IMR-90 (cell line): ENCODE measurements around the gene TMEM9B. TPM values are rescaled to one million over a fixed set of nuclear protein-coding genes. Genes with fewer than 3 reads are reported as not detected.

Source experiments
- ATAC-seq: fragments of 200-7000 bp; cut with Tn5 transposase; 2 replicates; pipeline ENCODE4 v1.9.1; 2020; ENCODE audit warnings: low read depth, mild to moderate bottlenecking, moderate library complexity
- BruUV-seq: library from RNA; stranded (reverse); fragments of 400-500 nt; replicated peaks from 2 replicates; lab custom pipeline; 2021; lab: Mats Ljungman, UMichigan
- CTCF ChIA-PET: fragments of 300-600 bp; formaldehyde crosslinking; extraction: SDS; loops from one replicate; lab custom pipeline; 2021; ENCODE audit warnings: antibody characterized with exemption; lab: Yijun Ruan, JAX
- POLR2A ChIA-PET: fragments of 300-600 bp; sonication (Branson Sonifier 250); formaldehyde crosslinking; loops from one replicate; lab custom pipeline; 2022; ENCODE audit warnings: antibody characterized with exemption; ENCODE audit not compliant: unreplicated experiment; lab: Charles Lee
- DNase-seq: peaks from one replicate; pipeline ENCODE4 v3.0.0; 2013
- H2AFZ ChIP-seq: replicated peaks from 2 replicates; pipeline ENCODE3; 2013; ENCODE audit warnings: low read length, mild to moderate bottlenecking; ENCODE audit not compliant: poor library complexity
- H2AK5ac ChIP-seq: 2 replicates; pipeline ENCODE4 v1.6.1; 2013; ENCODE audit warnings: low read depth, low read length, inconsistent platforms
- H2AK9ac ChIP-seq: replicated peaks from 2 replicates; pipeline ENCODE3; 2013; ENCODE audit warnings: mild to moderate bottlenecking, low read depth, low read length, moderate library complexity; ENCODE audit not compliant: poor library complexity
- H2BK120ac ChIP-seq: 2 replicates; pipeline ENCODE4 v1.6.1; 2013; ENCODE audit warnings: low read depth, low read length, inconsistent platforms
- H2BK15ac ChIP-seq: 3 replicates; pipeline ENCODE4 v1.6.1; 2013; ENCODE audit warnings: low read depth, low read length, inconsistent platforms
- H2BK20ac ChIP-seq: 2 replicates; pipeline ENCODE4 v1.6.1; 2013; ENCODE audit warnings: low read depth, mild to moderate bottlenecking, inconsistent platforms, low read length, moderate library complexity
- H2BK5ac ChIP-seq: 2 replicates; pipeline ENCODE4 v1.6.1; 2013; ENCODE audit warnings: mild to moderate bottlenecking, low read depth, low read length, inconsistent platforms; ENCODE audit not compliant: poor library complexity, severe bottlenecking
- H3K14ac ChIP-seq: replicated peaks from 2 replicates; pipeline ENCODE4 v1.6.1; 2013; ENCODE audit warnings: low read depth, low read length, inconsistent platforms
- H3K18ac ChIP-seq: 2 replicates; pipeline ENCODE4 v1.6.1; 2013; ENCODE audit warnings: low read depth, low read length, control low read depth
- H3K23ac ChIP-seq: 2 replicates; pipeline ENCODE4 v1.6.1; 2013; ENCODE audit warnings: low read depth, low read length, inconsistent platforms
- H3K27ac ChIP-seq: 2 replicates; pipeline ENCODE4 v1.5.1; 2013; ENCODE audit warnings: mild to moderate bottlenecking, control low read depth, low read length; ENCODE audit not compliant: insufficient read depth
- H3K27me3 ChIP-seq: 2 replicates; pipeline ENCODE4 v1.6.1; 2013; ENCODE audit warnings: low read length; ENCODE audit not compliant: control insufficient read depth, insufficient read depth
- H3K36me3 ChIP-seq: 2 replicates; pipeline ENCODE4 v1.6.1; 2013; ENCODE audit warnings: low read length, mixed read lengths; ENCODE audit not compliant: control insufficient read depth, insufficient read depth
- H3K4ac ChIP-seq: 2 replicates; pipeline ENCODE4 v1.6.1; 2013; ENCODE audit warnings: low read depth, low read length, inconsistent platforms
- H3K4me1 ChIP-seq: 2 replicates; pipeline ENCODE4 v1.6.1; 2013; ENCODE audit warnings: low read length, mixed read lengths; ENCODE audit not compliant: control insufficient read depth, insufficient read depth
- H3K4me2 ChIP-seq: 2 replicates; pipeline ENCODE4 v1.6.1; 2013; ENCODE audit warnings: low read depth, mild to moderate bottlenecking, control low read depth, low read length, moderate library complexity
- H3K4me3 ChIP-seq: 2 replicates; pipeline ENCODE4 v1.5.1; 2013; ENCODE audit warnings: low read depth, mild to moderate bottlenecking, control low read depth, low read length, moderate library complexity; ENCODE audit not compliant: insufficient read depth
- H3K56ac ChIP-seq: 2 replicates; pipeline ENCODE4 v1.6.1; 2013; ENCODE audit warnings: low read length, inconsistent platforms; ENCODE audit not compliant: insufficient read depth; ENCODE audit errors: extremely low read depth
- H3K79me1 ChIP-seq, 2 experiments: 2 replicates each; pipeline ENCODE4 v1.6.1; 2013; ENCODE audit warnings: low read length in 2 of 2, inconsistent platforms in 1 of 2, low read depth in 1 of 2
- H3K9ac ChIP-seq: 2 replicates; pipeline ENCODE4 v1.6.1; 2013; ENCODE audit warnings: low read depth, low read length, control low read depth
- H3K9me1 ChIP-seq: 2 replicates; pipeline ENCODE4 v1.6.1; 2013; ENCODE audit warnings: low read length, inconsistent platforms; ENCODE audit not compliant: insufficient read depth
- H3K9me3 ChIP-seq: 2 replicates; pipeline ENCODE4 v1.6.1; 2013; ENCODE audit warnings: low read length; ENCODE audit not compliant: control insufficient read depth, insufficient read depth
- H4K20me1 ChIP-seq: 2 replicates; pipeline ENCODE4 v1.6.1; 2013; ENCODE audit warnings: low read length, inconsistent platforms; ENCODE audit not compliant: insufficient read depth
- H4K5ac ChIP-seq: 2 replicates; pipeline ENCODE4 v1.6.1; 2013; ENCODE audit warnings: mild to moderate bottlenecking, low read depth, low read length, control low read depth
- H4K8ac ChIP-seq, 2 experiments: 2 replicates each; pipeline ENCODE4 v1.6.1; 2013; ENCODE audit warnings: low read depth in 2 of 2, low read length in 2 of 2, control low read depth in 1 of 2, inconsistent platforms in 1 of 2
- H4K91ac ChIP-seq: 2 replicates; pipeline ENCODE4 v1.6.1; 2013; ENCODE audit warnings: low read depth, low read length, inconsistent platforms; ENCODE audit not compliant: insufficient read depth
- MAFK ChIP-seq: IDR thresholded peaks from 2 replicates; pipeline ENCODE4 v1.6.1; 2012; ENCODE audit warnings: low read depth, low read length, improper control_type of control experiment
- WGBS, 2 experiments: methylation state at CpG; one replicate each; pipeline versions ENCODE4 v1.1.5 to v1.1.7; 2013; ENCODE audit warnings: missing lambda C conversion rate in 2 of 2; ENCODE audit not compliant: insufficient read length in 1 of 2; ENCODE audit errors: extremely low coverage in 2 of 2; 5-methylcytosine and 5-hydroxymethylcytosine counted together
- dilution Hi-C: fragments of 300-500 bp; cut with HindIII; formaldehyde crosslinking; loops from one replicate; pipeline ENCODE4 v1.14.3; 2018; ENCODE audit warnings: low sequenced_read_pairs; ENCODE audit not compliant: unreplicated experiment
- in situ Hi-C: fragments of 300-500 bp; cut with MboI; formaldehyde crosslinking; loops from 3 replicates; pipeline ENCODE4 v1.14.3; 2019; ENCODE audit warnings: low sequenced_read_pairs, inconsistent platforms, mixed read lengths
- intact Hi-C: fragments of 100-400 bp; cut with micrococcal nuclease; formaldehyde crosslinking; loops from 2 replicates; pipeline ENCODE4 v1.10.0; 2022
- polyA plus RNA-seq, 3 experiments: library from polyadenylated mRNA; depleted of rRNA; stranded (reverse); fragments of >200 nt; gene quantifications; 2 replicates each; pipeline ENCODE4 v1.2.3, GENCODE V29; 2012; ENCODE audit warnings: low replicate concordance in 1 of 3
- total RNA-seq: library from RNA; depleted of rRNA; stranded (reverse); fragments of >200 nt; gene quantifications from 2 replicates; pipeline ENCODE4 v1.2.3, GENCODE V29; 2012
- TF ChIP-seq, protein P1 (sequence below): conservative IDR thresholded peaks from 2 replicates; pipeline ENCODE4 v1.5.1; 2012; ENCODE audit warnings: mild to moderate bottlenecking, low read depth, low read length, improper control_type of control experiment

TMEM9B gene
- total and polyA plus RNA-seq, 2 of the 4 experiments (the other 2 are of a cell fraction) = 24.6 to 25.6 TPM

GRCh38 chr11:8988329-8989234 lies 24.3 kb upstream of the TMEM9B start:
- DNase-seq (peak; percentile 65), ATAC-seq (peak; percentile 78)
- Histone ChIP-seq H4K8ac (peak overlapping the region in 1 of 2 experiments; percentile 4; a peak in 1 of 4 replicates), H3K36me3 (peaks cover 3% of the 10 kb centered on the region), H2AK5ac (peak overlapping the region; percentile 31; the same call in 1 of the 2 replicates), H3K56ac (no peak overlapping the region), H3K9me3 (no peaks in the 10 kb centered on the region), H4K20me1 (0 out of 2 replicates have a peak, but pooled peaks cover 4% of the 10 kb centered on the region), H2BK5ac (no peak overlapping the region), H3K27ac (no peak overlapping the region), H2BK15ac (0 out of 3 replicates have a peak overlapping the region, but pooled peaks have one; percentile 1), H2BK120ac (no peak overlapping the region), H3K23ac (0 out of 2 replicates have a peak overlapping the region, but pooled peaks have one; percentile 6), H3K4me3 (no peak overlapping the region), H4K91ac (no peak overlapping the region), H3K27me3 (no peaks in the 10 kb centered on the region), H3K4ac (0 out of 2 replicates have a peak overlapping the region, but pooled peaks have one; percentile 24), H3K4me2 (no peak overlapping the region), H3K4me1 (peaks cover 5% of the 10 kb centered on the region), H3K79me1 (peaks cover 2 to 13% of the 10 kb centered on the region in 2 experiments; a peak in 1 of 4 replicates), H3K14ac (peak overlapping the region; percentile 69; the same call in 1 of the 2 replicates), H2AFZ (peak overlapping the region; percentile 28), H3K18ac (no peak overlapping the region), H2AK9ac (no peak overlapping the region), H2BK20ac (no peak overlapping the region; the same call in 1 of the 2 replicates), H3K9ac (no peak overlapping the region), H3K9me1 (peaks cover 5% of the 10 kb centered on the region), H4K5ac (no peak overlapping the region)
- no CpG with 5 or more reads among the region's 3 CpGs for WGBS, 2 experiments
- no TSS peak for BruUV-seq
- TF ChIP-seq MAFK = peak; percentile 31; the same call in 1 of the 2 replicates
- TF ChIP-seq, protein P1, sequence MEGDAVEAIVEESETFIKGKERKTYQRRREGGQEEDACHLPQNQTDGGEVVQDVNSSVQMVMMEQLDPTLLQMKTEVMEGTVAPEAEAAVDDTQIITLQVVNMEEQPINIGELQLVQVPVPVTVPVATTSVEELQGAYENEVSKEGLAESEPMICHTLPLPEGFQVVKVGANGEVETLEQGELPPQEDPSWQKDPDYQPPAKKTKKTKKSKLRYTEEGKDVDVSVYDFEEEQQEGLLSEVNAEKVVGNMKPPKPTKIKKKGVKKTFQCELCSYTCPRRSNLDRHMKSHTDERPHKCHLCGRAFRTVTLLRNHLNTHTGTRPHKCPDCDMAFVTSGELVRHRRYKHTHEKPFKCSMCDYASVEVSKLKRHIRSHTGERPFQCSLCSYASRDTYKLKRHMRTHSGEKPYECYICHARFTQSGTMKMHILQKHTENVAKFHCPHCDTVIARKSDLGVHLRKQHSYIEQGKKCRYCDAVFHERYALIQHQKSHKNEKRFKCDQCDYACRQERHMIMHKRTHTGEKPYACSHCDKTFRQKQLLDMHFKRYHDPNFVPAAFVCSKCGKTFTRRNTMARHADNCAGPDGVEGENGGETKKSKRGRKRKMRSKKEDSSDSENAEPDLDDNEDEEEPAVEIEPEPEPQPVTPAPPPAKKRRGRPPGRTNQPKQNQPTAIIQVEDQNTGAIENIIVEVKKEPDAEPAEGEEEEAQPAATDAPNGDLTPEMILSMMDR = no peak
- in situ Hi-C loops (no loop called here), intact Hi-C loops (no loop called here), dilution Hi-C loops (no loop called here)
- CTCF ChIA-PET = interaction anchor here (0.5 kb wide), 1 partner anchor 128 kb away, joined by 4 read pairs; no protein-coding TSS in a partner anchor
- POLR2A ChIA-PET = no interaction called here
